ENCODE results near the gene CDH23.

- TF ChIP-seq ELF4 (IDR thresholded peaks at IDR 0.05) (no peak), ZNF384 (IDR thresholded peaks at IDR 0.05) (no peak), FOXK2 (IDR thresholded peaks at IDR 0.05) (no peak), TARDBP (IDR thresholded peaks at IDR 0.05) (no peak), FOXM1 (IDR thresholded peaks at IDR 0.05; ENCODE audit: borderline replicate concordance) (no peak)
Observed at GRCh38 chr10:71651928-71652327, 255.2 kb downstream of the CDH23 start.

Measured in HEK293T (cell line).